ENCODE data around the gene KPNA2.
"Not testable (repeated sequence)": the region's sequence is repeated elsewhere in the genome, so short reads cannot be mapped to it uniquely, and the experiment has no call there.

KPNA2 gene

DNA sequence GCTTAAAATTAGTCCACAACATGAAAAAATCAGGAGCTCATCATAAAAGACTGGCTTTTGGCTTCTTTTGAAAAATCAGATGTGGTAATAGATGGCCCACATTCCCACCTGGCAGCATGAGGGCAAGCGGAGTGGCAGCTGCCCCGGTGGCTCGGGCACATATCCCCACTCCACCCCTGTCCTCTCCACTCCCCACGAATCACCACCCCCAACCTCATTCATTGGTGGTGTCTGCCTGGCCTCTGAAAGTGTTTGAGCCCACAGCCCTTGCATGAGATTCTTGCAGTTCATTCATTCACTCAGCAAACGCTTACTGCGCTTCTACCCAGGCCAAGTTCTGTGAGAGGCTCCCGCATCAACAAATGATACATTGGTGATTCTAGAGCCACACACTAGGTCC, 29.8 kb downstream of the KPNA2 start:
- not testable (repeated sequence) for DNase-seq

DNA sequence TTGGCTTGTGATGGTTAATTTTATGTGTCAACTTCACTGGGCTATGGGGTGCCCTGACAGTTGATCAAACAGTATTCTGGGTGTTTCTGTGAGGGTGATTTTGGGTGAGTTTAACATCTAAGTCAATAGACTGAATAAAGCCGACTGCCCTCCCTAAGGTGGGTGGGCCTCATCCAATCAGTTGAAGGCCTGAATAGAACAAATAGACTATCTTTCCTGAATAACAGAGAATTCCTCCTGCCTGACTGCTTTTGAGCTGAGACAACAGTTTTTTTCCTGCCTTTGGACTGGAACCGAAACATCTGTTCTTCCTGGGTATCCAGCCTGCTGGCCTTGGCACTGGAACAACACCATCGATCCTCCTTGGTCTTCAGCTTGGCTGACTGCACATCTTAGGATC, 33.0 kb downstream of the KPNA2 start:
- not testable (repeated sequence) for DNase-seq

DNA sequence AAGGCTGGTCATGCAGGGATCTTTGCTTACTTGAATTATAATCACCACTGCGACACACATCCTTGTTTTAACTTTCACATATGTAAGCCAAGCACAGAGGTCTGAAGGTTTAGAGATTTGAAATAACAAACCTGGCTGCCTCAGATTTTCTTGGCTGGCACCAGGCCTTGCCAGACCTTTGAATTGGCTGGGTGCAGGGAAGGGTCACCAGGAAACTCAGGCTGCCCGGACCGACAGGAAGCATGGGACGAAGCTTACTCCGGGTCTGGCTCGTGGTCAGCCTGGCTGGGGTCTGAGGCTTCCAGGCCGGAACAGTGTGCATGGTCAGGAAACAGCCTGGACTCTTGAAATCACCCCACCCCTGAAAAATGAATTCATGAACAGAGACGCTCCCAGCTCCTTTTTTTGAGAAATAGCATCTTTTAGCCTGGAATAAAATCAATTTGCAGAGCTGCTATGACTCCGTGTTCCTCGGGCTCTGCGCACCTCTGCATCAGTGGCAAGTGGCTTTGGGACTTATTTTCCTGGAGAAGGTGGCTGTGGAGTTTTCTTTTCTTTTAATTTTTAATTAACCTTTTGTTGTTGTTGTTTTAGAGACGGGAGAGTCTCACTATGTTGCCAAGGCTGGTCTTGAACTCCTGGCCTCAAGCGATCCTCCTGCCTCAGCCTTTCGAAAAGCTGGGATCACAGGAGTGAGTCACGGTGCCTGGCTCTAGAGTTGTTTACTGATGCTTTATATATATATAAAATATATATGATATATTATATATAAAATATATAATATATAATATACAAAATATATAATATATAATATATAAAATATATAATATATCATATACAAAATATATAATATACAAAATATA, 35.3 kb downstream of the KPNA2 start:
- not testable (repeated sequence) for DNase-seq

DNA sequence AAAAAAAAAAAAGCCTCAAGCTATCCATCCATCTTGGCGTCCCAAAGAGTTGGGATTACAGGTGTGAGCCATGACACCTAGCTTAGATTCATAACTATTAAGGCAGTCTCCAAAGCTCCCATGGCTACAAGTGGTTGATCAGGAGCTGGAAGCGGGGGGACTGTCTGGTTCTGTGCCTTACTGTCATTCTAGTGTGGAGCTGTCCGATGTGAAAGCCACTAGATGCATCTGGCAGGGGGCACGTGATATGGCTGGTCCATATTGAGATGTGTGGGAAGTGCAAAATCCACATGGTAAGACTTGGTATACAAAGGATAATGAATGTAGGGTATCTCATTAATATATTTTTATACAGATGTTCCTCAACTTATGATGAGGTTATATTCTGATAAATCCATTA, 38.7 kb downstream of the KPNA2 start:
- DNase-seq: no peak

DNA sequence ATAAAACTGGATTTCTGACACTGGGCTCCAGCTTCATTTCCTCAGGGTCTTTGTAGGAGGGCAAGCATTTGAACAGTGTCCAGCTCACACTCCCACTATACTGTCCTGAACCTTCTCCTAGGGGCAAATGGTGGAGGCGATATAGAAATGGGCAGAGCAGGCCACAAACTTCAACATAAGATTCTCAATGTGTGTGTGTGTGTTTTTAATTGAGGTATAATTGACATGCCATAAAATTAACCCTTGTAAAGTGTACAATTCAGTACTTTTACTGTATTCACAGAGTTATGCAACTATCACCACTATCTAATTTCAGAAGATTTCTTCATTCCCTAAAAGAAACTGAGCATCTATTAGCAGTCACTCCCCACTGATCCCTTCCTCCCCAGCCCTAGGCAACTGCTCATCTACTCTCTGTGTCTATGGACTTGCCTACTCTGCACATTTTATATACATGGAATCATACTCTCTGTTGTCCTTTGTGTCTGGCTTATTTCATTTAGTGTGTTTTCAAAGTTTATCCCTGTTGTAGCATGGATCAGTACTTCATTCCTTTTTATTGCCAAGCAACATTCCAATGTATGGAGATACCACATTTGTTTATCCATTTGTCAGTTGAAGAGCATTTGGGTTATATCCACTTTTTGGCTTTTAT, 40.5 kb downstream of the KPNA2 start:
- DNase-seq: not testable (repeated sequence)

DNA sequence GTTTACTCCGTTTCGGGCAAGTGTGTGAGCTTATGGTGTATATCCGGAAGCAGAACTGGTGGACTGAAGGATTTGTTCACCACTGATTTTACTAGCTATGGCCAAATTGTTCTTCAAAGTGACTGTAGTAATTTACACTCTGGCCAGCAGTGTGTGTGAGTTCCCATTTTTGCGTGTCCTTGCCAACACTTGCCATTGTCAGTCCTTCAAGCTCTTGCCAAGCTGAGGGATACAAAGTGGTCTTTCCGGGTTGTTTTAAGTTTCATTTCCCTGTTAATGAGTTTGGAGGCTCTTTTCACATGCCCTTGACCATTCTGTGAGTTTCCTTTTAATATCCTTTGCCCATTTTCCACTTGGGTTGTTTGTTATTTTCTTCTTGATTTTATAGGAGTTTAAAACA, 42.0 kb downstream of the KPNA2 start:
- DNase-seq: not testable (repeated sequence)

DNA sequence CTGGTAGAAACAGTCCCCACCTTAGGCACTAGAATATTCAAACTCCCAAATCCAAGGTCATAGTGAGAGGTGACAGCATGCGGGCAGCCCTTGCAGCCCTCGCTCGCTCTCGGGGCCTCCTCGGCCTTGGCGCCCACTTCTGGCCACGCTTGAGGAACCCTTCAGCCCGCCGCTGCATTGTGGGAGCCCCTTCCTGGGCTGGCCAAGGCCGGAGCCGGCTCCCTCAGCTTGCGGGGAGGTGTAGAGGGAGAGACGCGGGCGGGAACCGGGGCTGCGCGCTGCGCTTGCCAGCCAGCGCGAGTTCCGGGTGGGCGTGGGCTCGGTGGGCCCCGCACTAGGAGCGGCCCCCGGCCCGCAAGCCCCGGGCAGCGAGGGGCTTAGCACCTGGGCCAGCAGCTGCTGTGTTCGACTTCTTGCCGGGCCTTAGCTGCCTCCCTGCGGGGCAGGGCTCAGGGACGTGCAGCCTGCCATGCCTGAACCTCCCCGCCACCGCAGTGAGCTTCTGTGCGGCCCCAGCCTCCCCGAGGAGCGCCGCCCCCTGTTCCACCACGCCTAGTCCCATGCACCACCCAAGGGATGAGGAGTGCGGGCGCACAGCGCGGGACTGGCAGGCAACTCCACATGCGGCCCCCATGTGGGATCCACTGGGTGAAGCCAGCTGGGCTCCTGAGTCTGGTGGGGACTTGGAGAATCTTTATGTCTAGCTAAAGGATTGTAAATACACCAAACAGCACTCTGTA, 45.0 kb downstream of the KPNA2 start:
- no peak for DNase-seq

DNA sequence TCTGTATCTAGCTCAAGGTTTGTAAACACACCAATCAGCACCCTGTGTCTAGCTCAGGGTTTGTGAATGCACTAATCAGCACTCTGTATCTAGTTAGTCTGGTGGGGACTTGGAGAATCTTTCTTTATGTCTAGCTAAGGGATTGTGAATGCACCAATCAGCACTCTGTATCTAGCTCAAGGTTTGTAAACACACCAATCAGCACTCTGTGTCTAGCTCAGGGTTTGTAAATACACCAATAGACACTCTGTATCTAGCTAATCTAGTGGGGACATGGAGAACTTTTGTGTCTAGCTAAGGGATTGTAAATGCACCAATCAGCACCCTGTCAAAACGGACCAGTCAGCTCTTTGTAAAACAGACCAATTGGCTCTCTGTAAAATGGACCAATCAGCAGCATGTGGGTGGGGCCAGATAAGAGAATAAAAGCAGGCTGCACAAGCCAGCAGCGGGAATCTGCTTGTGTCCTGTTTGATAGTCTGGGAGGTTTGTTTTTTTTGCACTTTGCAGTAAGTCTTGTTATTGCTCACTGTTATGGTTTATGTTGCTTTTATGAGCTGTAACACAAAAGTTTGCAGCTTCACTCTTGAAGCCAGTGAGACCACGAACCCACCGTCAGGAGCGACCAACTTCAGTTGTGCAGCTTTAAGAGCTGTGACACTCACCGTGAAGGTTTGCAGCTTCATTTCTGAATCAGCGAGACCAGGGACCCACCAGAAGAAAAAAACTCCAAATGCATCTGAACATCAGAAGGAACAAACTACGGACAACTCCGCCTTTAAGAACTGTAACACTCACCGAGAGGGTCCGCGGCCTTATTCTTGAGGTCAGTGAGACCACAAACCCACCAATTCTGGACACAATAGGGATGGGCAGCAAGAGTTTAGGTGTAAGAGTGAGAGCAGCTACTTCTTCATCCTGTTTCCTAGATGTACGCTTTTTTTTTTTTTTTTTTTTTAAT, 46.0 kb downstream of the KPNA2 start:
- not testable (repeated sequence) for DNase-seq

DNA sequence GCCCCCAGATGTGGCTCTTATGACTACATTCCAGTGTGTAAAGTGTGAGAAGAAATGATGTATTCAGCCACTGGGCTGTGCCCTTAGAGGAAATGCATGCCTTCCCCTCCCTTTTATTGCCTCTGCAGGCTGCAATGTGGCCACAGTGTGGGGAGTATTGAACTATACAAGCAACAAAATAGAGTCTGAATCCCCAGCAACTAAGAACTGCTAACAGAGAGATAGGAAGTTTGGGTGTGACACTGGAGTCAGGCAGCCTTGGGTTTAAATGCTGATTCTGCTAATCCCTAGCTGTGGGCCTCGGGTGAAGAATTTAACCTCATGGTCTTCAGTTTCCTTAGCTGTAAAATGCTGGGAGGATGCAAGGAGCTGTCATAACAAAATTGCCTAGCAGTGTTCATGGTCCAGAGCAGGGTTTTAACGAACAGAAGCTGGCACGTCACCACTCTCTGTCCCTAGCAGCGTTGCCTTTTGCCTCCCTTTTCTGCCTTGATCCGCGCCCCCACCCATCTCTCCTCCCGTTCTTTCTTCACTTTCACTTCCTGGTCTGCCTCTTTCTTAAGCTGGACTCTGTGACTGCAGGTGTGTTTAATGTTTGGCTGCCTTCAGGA, 50.3 kb downstream of the KPNA2 start:
- DNase-seq: no peak

DNA sequence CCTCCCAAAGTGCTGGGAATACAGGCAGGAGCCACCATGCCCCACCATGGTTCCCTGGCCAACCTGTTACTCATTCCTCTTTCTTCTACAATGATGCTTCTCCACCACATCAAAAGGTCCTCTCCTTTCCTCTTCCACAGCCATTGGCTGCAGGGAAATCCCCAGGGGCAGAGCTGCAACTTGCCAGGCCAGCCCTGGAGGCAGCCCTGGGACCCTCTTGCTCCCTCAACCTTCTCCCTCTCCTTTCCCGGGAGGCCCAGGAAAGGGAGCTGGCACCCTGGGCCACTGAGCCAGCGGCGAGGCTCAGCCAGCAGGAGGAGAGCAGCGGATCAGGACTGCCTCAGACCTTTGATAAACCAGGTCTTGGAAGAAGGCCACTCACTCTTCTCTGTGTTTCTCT, 51.1 kb downstream of the KPNA2 start:
- not testable (repeated sequence) for DNase-seq

DNA sequence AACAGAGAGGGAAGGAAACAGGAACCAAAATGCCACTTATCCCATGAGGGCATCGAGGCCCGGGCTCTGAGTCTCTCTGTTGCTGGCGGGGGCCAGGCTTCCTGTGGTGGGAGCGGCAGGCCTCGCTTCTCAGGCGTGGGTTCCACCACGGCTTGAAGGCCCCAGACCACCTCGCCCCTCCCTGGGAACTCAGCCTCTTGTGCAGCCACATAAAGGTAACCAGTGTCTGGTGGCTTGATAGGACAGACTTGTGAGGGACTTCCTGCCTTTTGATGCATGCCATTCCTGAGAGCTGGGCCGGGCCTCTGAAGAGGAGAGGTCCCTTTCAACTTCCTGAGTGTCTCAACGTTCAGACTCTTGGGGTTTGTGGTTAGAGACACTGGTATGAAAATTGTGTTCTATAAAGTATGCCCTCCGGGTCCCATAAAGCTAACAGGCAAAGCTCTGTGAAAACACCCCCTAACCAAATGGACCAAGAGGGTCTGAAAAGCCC, 51.6 kb downstream of the KPNA2 start:
- DNase-seq: not testable (repeated sequence)

DNA sequence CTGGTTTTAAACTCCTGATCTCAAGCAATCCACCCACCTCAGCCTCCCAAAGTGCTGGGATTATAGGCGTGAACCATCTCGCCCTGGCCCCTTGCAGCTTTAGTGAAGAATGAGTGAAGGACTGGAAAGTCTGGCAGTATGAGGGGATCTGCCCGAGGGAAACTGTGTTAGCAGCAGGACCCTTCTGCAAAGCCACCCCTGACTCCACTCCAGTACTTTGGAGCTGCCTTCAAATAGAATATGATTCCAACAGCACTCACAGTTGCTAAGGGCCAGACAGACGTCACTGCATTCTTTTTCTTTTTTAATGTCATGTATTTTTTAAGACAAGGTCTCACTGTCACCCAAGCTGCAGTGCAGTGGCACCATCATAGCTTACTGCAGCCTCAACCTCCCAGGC, 52.3 kb downstream of the KPNA2 start:
- no peak for DNase-seq

DNA sequence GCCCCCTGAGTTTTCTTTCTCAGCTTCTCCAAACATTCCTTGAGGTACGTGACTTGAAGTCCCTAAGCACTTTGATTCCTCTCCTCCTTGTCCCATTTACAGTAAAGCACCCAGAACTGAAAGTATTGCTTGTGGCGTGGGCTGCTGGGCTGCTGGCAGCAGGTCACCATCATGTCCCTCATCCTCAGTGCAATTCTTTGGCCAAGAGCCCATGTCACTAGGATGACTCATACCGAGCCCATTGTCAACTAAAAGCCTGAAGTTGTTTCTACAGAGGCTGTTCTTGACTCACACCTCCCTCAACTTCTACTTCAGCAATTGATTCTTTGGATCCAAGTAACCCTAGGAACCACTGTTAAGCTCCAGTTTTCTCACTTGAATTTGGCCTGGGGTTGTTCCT, 54.3 kb downstream of the KPNA2 start:
- DNase-seq: peak; percentile 23

DNA sequence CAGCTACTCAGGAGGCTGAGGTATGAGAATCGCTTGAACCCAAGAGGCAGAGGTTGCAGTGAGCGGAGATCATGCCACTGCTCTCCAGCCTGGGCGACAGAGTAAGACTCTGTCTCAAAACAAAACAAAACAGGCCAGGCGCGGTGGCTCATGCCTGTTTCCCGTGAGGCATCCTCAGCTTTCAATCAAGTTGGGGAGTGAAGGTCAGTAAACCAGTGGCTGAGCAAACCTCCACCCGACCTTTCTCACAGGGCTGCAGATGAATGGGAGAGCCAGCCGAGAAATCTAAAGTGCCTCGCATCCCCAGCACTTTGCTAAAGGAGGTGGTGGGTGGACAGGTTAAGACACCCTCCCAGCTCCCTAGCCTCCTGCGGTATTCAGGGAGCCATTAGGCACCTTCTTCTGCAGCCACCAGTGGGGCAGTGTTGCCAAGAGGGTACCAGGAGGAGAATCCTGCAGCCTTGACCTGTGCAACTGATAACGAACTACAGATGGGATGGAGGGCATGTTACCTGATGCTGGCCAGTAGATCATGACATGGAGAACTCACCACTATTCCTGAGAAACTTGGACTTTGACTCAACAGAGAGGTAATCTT, 59.0 kb downstream of the KPNA2 start:
- DNase-seq: no peak

DNA sequence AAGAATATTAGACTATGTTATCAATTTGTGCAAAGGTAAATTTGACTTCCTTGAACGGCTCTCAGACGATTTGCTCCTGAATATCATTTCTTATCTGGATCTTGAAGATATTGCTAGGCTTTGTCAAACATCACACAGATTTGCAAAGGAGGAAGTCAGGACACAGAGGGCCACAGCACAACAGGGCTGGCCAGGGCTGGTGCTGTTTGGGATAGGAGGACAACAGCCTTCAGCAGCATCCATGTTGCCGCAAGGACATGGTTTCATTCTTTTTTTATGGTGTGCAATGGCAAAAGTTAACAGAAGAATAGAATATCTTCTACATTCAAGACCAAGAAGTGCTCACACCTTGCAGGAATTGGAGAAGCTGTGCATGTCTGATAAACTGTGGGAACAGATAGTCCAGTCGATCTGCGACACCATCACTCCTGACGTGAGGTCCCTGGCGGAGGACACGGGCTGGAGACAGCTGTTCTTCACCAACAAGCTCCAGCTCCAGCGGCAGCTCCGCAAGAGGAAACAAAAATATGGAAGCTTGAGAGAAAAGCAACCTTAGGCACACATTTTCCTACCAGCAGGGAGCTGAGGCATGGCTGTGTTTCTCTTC, 59.8 kb downstream of the KPNA2 start:
- no peak for DNase-seq

DNA sequence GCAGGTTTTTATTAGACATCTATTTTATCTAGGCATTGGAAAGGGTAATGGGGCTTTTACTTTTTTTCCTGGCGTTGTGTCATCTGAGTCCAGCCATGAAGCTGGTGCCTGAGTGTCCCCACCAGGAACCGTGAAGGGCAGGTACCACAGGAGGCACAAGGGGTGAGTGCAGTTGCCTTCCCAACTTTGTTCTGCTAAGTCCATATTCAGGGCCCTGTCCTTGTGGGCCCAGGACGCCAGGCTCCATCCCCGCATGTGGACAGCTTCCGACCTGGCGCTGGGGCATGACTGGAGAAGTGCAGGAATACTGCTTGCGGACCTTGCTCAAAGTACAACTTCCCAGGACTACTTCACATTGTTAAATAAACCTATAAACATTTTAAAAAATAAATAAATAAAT, 60.6 kb downstream of the KPNA2 start:
- no peak for DNase-seq
